ENCODE results near the gene BRD7. TPM values are rescaled to one million over a fixed set of nuclear protein-coding genes. Genes with fewer than 3 reads are reported as not detected.

Gene BRD7
- total RNA-seq, 1 experiment from 2014 or later = 45.6 TPM

- CTCF ChIA-PET = no interaction called here
- Histone ChIP-seq H3K4me3 (ENCODE audit: low read depth in 2 of 2, low read length in 2 of 2) (no peak overlapping the region), H3K27me3 (ENCODE audit: control insufficient read depth, insufficient read depth, low read length) (no peaks in the 10 kb centered on the region), H3K27ac (ENCODE audit: low read length) (no peak overlapping the region), H3K4me1 (ENCODE audit: control insufficient read depth, insufficient read depth, low read length) (no peaks in the 10 kb centered on the region), H3K9me3 (ENCODE audit: control insufficient read depth, insufficient read depth, low read depth, low read length) (no peaks in the 10 kb centered on the region), H3K36me3 (ENCODE audit: control insufficient read depth, insufficient read depth, low read length) (no peaks in the 10 kb centered on the region)
- POLR2A ChIA-PET = no interaction called here
- DNase-seq (ENCODE audit: low read depth, low spot score) (no peak), ATAC-seq (no peak)
- BruUV-seq (replicated peaks) = no TSS peak
- TF ChIP-seq SIN3A (IDR thresholded peaks at IDR 0.05; ENCODE audit: borderline replicate concordance, insufficient read depth, low read depth, low read length) = no peak
- TF ChIP-seq, protein P1, sequence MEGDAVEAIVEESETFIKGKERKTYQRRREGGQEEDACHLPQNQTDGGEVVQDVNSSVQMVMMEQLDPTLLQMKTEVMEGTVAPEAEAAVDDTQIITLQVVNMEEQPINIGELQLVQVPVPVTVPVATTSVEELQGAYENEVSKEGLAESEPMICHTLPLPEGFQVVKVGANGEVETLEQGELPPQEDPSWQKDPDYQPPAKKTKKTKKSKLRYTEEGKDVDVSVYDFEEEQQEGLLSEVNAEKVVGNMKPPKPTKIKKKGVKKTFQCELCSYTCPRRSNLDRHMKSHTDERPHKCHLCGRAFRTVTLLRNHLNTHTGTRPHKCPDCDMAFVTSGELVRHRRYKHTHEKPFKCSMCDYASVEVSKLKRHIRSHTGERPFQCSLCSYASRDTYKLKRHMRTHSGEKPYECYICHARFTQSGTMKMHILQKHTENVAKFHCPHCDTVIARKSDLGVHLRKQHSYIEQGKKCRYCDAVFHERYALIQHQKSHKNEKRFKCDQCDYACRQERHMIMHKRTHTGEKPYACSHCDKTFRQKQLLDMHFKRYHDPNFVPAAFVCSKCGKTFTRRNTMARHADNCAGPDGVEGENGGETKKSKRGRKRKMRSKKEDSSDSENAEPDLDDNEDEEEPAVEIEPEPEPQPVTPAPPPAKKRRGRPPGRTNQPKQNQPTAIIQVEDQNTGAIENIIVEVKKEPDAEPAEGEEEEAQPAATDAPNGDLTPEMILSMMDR (IDR thresholded peaks at IDR 0.05) = no peak
- TF ChIP-seq TCF7L2 (IDR thresholded peaks at IDR 0.05; ENCODE audit: low read depth, low read length) = no peak
- no peak for TF ChIP-seq POLR2AphosphoS5 (IDR thresholded peaks at IDR 0.05; ENCODE audit: low read depth, low read length)
- TF ChIP-seq, protein P2, sequence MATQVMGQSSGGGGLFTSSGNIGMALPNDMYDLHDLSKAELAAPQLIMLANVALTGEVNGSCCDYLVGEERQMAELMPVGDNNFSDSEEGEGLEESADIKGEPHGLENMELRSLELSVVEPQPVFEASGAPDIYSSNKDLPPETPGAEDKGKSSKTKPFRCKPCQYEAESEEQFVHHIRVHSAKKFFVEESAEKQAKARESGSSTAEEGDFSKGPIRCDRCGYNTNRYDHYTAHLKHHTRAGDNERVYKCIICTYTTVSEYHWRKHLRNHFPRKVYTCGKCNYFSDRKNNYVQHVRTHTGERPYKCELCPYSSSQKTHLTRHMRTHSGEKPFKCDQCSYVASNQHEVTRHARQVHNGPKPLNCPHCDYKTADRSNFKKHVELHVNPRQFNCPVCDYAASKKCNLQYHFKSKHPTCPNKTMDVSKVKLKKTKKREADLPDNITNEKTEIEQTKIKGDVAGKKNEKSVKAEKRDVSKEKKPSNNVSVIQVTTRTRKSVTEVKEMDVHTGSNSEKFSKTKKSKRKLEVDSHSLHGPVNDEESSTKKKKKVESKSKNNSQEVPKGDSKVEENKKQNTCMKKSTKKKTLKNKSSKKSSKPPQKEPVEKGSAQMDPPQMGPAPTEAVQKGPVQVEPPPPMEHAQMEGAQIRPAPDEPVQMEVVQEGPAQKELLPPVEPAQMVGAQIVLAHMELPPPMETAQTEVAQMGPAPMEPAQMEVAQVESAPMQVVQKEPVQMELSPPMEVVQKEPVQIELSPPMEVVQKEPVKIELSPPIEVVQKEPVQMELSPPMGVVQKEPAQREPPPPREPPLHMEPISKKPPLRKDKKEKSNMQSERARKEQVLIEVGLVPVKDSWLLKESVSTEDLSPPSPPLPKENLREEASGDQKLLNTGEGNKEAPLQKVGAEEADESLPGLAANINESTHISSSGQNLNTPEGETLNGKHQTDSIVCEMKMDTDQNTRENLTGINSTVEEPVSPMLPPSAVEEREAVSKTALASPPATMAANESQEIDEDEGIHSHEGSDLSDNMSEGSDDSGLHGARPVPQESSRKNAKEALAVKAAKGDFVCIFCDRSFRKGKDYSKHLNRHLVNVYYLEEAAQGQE (IDR thresholded peaks at IDR 0.05; ENCODE audit: insufficient read depth in 1 of 2, low read depth in 2 of 2, low read length in 1 of 2) = no peak
- in situ Hi-C loops (cut with HindIII; ENCODE audit: low pct_unique_long_range_greater_than_20kb, low sequenced_read_pairs) (no loop called here), intact Hi-C loops (cut with micrococcal nuclease; ENCODE audit: unreplicated experiment) (no loop called here)
Measured at GRCh38 chr16:50398336-50398735, 29.5 kb upstream of the BRD7 start.

DNA sequence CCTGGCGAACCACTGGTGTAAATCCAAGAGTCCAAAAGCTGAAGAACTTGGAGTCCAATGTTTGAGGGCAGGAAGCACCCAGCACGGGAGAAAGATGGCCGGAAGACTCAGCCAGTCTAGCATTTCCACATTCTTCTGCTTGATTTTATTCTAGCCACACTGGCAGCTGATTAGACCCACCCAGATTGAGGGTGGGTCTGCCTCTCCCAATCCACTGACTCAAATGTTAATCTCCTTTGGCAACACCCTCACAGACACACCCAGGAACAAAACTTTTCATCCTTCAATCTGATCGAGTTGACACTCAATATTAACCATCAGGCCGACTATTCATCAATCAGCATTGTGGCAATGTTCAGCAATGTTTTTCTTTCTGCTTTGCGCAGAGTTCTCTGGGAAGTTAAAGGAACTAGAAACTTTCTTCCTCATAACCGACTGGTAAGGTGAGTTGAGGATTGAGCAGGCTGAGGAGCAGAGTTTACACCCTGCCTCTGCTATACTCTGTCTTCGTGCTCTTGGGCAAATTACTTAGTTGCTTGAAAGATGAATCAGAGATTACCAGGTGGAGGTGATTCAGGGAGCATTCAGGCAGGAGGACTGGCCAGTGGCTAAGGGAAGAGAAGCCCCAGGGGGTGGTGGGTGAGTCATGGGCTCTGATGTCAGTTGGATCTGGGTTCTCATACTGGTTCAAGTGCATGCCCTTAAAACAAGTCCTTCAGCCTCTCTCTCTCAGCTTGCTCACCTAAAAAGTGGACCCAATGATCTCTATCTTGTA lies 28.2 kb upstream of the BRD7 start:
- no peak for DNase-seq (ENCODE audit: low read depth, low spot score)
- Histone ChIP-seq H3K36me3 (ENCODE audit: control insufficient read depth, insufficient read depth, low read length) (no peaks in the 10 kb centered on the region), H3K9me3 (ENCODE audit: control insufficient read depth, insufficient read depth, low read depth, low read length) (no peaks in the 10 kb centered on the region), H3K27me3 (ENCODE audit: control insufficient read depth, insufficient read depth, low read length) (no peaks in the 10 kb centered on the region), H3K4me1 (ENCODE audit: control insufficient read depth, insufficient read depth, low read length) (no peaks in the 10 kb centered on the region), H3K27ac (ENCODE audit: low read length) (no peak overlapping the region), H3K4me3 (ENCODE audit: low read depth in 2 of 2, low read length in 2 of 2) (no peak overlapping the region)
- intact Hi-C loops (cut with micrococcal nuclease; ENCODE audit: unreplicated experiment) = no loop called here
- CTCF ChIA-PET = no interaction called here
- no TSS peak for BruUV-seq (replicated peaks)
- POLR2A ChIA-PET = no interaction called here
- TF ChIP-seq, protein P1 (IDR thresholded peaks at IDR 0.05) = no peak
- TF ChIP-seq POLR2AphosphoS5 (IDR thresholded peaks at IDR 0.05; ENCODE audit: low read depth, low read length) (no peak), SIN3A (IDR thresholded peaks at IDR 0.05; ENCODE audit: borderline replicate concordance, insufficient read depth, low read depth, low read length) (no peak), TCF7L2 (IDR thresholded peaks at IDR 0.05; ENCODE audit: low read depth, low read length) (no peak)
- TF ChIP-seq, protein P2 (IDR thresholded peaks at IDR 0.05; ENCODE audit: insufficient read depth in 1 of 2, low read depth in 2 of 2, low read length in 1 of 2) = no peak
- in situ Hi-C loops (cut with HindIII; ENCODE audit: low pct_unique_long_range_greater_than_20kb, low sequenced_read_pairs) = no loop called here
- ATAC-seq = no peak
